Astrocyte of the cerebellum (primary cell): ENCODE results near the gene C5orf58.

Experiments used
- DNase-seq: peaks from one replicate; pipeline ENCODE4 v3.0.0-alpha.2; 2011; ENCODE audit warnings: low read depth
- H3K4me3 ChIP-seq: 2 replicates; pipeline ENCODE4 v1.5.1; 2011; ENCODE audit warnings: mild to moderate bottlenecking, low read depth, low read length, moderate library complexity
- in situ Hi-C: cut with HindIII; loops from 2 replicates; pipeline ENCODE4 v1.10.0; 2017; ENCODE audit warnings: low sequenced_read_pairs
- TF ChIP-seq, protein P1 (sequence below): IDR thresholded peaks from 2 replicates; pipeline ENCODE4 v1.5.1; 2012; ENCODE audit warnings: low read length, low read depth, moderate library complexity, mild to moderate bottlenecking; ENCODE audit errors: missing control alignments

The C5orf58 gene

DNA sequence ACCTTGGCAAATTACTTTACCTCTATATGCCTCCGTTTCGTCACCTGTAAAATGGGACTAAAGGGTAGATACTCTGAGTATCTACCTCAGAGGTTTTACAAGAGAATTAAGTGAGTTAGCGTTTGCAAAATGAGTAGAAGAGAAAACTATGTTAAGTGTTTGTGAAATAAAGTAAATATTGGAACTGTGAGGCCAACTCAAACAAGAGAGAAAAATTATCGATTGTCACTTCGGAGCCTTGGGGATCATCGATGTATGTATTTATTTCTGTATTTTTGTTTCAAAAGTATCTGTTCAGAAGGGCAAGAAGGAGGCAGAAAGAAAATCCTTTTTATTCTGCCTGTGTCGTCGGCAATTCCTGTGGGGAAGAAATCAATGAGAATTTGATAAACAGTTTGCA is 25.8 kb upstream of the C5orf58 start:
- DNase-seq, result no peak
- in situ Hi-C loops, result no loop called here
- TF ChIP-seq, protein P1, sequence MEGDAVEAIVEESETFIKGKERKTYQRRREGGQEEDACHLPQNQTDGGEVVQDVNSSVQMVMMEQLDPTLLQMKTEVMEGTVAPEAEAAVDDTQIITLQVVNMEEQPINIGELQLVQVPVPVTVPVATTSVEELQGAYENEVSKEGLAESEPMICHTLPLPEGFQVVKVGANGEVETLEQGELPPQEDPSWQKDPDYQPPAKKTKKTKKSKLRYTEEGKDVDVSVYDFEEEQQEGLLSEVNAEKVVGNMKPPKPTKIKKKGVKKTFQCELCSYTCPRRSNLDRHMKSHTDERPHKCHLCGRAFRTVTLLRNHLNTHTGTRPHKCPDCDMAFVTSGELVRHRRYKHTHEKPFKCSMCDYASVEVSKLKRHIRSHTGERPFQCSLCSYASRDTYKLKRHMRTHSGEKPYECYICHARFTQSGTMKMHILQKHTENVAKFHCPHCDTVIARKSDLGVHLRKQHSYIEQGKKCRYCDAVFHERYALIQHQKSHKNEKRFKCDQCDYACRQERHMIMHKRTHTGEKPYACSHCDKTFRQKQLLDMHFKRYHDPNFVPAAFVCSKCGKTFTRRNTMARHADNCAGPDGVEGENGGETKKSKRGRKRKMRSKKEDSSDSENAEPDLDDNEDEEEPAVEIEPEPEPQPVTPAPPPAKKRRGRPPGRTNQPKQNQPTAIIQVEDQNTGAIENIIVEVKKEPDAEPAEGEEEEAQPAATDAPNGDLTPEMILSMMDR, result no peak
- no peak overlapping the region for H3K4me3 ChIP-seq

DNA sequence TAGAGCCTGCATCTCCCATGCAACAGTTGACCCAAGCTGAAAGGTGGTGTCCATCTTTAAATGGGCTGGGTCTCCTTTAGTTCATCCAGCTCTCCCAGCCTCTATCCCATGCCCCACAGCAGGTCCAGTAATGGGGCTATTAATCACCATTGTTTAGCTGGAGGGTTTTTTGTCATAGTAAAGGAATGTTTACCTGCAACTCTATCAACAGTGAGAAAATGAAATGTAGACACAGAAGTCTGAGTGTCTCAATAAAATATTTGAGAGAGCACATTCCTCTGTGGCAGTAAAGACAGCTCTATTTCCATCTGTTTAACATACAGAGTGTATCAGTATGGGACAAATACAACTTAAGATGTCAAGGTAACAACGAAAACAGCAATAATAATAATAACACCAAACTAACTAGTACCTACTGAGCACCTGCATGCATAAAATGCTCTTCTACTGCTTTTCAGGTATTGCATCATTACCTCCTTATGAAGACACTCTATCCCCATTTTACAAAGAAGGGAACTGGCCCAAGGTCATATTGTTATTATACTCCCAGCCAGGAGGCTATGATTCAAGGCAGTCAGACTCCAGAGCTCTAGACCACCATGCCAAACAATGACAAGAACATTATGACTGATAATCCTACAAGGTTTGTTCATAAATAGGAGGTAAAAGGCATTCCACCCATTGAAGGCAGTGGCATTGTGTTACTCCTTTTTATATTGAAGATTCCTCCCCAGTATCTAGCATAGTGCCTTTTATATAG is 21.0 kb upstream of the C5orf58 start:
- H3K4me3 ChIP-seq, result no peak overlapping the region
- no peak for DNase-seq
- in situ Hi-C loops, result no loop called here
- TF ChIP-seq, protein P1, result no peak

DNA sequence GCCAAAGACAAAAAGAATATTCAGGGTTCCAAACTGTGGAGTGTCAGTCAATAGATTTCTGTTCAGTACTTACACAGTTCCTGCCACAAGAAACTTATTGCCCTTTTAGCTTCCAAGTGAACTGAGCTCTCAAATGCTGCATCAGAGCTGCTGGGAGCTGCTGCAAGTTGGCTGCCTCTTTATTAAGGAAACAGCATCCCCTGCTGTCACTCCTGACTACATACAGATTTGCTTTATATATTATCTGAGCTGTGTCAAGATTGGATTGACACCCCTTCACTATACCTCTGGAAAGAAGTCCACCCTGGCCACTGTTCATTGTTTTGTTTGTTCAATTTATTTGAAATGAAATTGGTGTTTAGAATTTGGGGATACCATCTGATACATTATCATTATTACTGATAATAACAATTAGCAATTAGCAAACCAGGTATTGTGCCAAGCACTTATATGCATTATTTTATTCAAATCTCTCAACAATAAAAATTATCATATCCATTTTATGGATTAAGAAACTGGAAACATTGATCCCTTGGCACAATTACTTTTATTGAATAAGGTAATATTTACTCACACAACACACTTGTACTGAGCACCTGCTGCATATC is 16.4 kb upstream of the C5orf58 start:
- TF ChIP-seq, protein P1, result peak; percentile 67
- no peak overlapping the region for H3K4me3 ChIP-seq
- in situ Hi-C loops, result no loop called here
- peak; percentile 38 for DNase-seq

DNA sequence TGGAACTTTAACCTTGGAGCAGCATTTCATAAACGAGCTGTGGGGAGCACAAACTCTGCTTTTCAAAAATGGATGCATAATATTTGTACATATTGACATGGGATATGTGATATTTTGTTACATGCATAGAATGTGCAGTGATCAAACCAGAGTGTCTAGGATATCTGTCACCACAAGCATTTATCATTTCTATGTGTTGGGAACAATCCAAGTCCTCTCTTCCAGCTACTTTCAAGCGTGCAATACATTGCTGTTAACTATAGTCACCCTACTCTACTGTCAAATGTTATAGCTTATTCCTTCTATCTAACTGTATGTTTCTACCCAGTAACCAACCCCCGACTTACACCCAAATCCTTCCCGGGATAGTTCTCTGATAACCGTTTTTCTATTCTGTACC is 15.0 kb upstream of the C5orf58 start:
- no peak for DNase-seq
- H3K4me3 ChIP-seq, result no peak overlapping the region
- TF ChIP-seq, protein P1, result no peak
- in situ Hi-C loops, result no loop called here

DNA sequence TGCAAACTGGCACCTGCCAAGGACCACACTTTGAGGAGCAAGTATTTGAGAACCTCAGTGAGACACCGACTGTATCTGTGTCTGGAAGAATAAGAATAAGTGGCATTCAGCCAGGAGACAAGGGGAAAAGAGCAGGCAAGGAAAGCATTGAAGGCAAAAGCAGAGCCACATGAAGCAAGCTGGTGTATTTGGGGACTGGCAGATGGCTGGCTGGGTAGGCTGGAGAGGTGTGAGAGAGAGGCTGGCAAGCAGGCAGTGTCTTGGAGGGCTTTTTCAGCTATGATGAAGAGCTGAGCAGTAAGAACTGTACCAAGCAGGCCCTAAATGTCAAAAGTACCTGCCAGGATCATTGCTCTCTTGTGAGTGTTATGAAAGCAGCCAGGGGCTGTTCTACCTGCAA is 14.1 kb upstream of the C5orf58 start:
- in situ Hi-C loops, result no loop called here
- H3K4me3 ChIP-seq, result no peak overlapping the region
- TF ChIP-seq, protein P1, result no peak
- no peak for DNase-seq

DNA sequence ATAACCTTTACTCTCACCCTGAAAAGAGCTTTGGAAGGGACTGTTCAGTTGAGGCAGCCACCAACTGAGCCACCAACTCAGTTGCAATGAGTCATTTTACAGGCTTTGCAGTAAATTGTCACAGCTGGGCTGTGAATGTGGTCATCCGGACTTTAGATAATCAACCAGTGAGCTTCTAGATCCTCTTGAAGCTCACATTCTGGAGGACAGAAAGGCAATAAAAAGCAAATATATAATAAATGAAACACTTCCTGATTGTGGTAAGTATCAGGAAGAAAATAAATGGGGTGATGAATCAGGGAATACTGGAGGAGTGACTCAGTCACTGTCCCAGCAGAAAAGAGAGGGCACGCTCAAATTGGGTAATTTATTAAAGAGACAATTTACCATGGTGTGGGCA is 13.2 kb upstream of the C5orf58 start:
- in situ Hi-C loops, result no loop called here
- TF ChIP-seq, protein P1, result no peak
- H3K4me3 ChIP-seq, result no peak overlapping the region
- no peak for DNase-seq
